ENCODE data around the gene TMEM213.

Gene TMEM213

GRCh38 chr7:138797715-138798320 is at the start of gene TMEM213, which contains the start of gene ATP6V0A4:
TMEM213 (plus strand) TSS chr7:138797994; CDS start chr7:138798105, 111 bp downstream.
ATP6V0A4 (minus strand) TSS chr7:138798196; CDS start chr7:138771247, 26,949 bp downstream.
- DNase-seq (ENCODE audit: low spot score), result no peak

GRCh38 chr7:138748666-138749065 is 49.1 kb upstream of the TMEM213 start:
- no peak for DNase-seq (ENCODE audit: low spot score)

- no peak for DNase-seq (ENCODE audit: low spot score)
These were observed 47.8 kb upstream of the TMEM213 start for GRCh38 chr7:138749960-138750359.

DNA sequence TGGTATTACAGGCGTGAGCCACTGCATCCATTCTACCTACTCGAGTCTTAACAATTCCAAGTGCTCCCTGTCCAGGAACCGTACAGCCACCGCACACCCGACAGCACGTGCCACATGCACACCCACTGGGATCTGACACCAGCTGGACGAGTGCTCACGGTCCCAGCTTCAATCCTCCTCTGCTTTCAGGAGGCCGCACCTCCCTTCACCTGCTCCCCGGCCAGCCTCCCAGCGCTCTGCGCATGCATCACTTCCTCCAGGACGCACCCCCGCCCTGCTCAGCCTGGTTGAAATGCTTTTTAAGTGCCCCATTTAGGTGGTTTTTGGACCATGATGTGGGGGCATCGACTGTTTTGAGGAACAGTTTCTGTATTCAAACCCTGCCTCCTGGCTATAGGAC is 47.3 kb upstream of the TMEM213 start:
- DNase-seq (ENCODE audit: low spot score), result no peak

DNA sequence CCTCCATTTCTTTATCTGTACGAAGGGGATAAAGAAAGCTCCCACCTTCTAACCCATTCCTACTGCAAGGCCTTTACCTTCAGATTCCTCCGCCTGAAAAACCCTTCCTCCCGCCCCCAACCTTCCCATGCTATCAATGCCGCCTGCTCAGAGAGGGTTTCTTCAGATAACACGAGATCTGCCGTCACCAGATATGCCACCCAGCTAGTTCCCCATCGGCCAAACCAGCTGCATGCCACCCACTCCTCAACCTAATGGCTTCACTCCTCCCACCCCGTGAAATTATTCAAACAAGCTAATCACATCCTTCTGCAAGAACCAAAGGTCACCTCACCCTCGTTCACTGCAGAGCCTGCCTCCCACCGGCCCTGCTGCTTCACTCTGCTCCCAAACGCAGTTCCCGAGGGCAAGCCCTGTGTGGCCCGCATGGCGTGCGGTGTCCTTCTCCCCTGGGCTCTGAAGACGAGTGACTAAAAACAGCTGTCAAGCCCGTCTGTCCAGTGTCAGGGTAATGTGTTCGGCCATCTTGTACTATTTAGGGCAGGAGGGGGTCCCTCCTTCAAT is 46.8 kb upstream of the TMEM213 start:
- no peak for DNase-seq (ENCODE audit: low spot score)

- no peak for DNase-seq (ENCODE audit: low spot score)
These were observed 45.2 kb upstream of the TMEM213 start for GRCh38 chr7:138752518-138753149.

- DNase-seq (ENCODE audit: low spot score), result no peak
These were observed 44.7 kb upstream of the TMEM213 start for GRCh38 chr7:138753150-138753518.

DNA sequence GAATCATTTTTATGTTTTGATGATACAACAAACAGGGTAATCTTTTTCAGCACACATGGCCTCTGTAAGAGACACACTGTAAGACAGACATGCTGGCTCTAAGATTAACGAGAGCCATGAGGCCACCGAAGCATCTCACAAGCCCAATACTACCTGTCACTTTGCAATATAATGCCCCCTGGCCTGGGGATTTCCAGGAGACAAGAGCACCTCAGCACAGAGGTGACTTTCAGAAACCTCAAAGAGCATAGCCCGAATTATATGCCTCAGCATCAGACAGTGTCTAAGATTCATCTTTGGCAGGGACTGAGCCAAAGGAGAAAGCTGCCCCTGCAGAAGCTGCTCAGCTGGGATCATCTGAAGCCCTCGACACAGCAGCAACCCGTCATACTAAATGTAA is 44.2 kb upstream of the TMEM213 start:
- no peak for DNase-seq (ENCODE audit: low spot score)

GRCh38 chr7:138755331-138755747 is 42.5 kb upstream of the TMEM213 start:
- no peak for DNase-seq (ENCODE audit: low spot score)

DNA sequence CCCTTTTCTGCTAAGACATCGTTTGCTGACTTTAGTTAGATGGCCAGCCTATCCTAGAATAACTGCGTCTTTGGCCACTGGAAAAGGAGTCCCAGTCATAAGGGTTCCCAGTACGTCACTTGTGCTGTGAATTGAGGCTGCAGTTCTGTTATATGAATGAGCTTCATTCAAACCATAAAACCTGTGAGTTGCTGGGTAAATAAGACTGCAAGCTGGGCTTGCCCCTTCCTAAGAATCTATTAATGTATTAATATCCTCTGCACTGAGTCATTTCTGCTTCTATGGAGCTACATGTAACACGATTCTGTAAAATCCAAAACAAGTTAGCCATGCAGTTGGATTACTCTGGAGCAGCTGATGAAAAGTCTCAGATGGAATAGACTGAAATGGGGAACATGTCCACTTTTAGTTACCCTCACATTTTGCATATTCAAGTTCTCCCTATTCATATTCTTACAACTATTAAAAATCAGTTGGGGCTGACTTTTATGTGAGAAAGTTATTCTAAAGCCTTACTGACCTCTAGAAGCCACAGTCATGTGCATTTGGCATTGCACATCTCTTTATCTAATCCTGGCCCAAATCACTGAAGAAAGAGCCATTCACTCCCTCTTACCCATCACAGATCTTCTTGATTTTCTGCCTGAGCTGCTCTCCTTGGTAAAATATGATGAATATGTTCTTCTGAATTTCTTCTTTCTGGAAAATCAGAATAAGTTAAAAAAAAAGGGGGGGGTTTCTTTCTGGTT is 41.8 kb upstream of the TMEM213 start:
- no peak for DNase-seq (ENCODE audit: low spot score)

DNA sequence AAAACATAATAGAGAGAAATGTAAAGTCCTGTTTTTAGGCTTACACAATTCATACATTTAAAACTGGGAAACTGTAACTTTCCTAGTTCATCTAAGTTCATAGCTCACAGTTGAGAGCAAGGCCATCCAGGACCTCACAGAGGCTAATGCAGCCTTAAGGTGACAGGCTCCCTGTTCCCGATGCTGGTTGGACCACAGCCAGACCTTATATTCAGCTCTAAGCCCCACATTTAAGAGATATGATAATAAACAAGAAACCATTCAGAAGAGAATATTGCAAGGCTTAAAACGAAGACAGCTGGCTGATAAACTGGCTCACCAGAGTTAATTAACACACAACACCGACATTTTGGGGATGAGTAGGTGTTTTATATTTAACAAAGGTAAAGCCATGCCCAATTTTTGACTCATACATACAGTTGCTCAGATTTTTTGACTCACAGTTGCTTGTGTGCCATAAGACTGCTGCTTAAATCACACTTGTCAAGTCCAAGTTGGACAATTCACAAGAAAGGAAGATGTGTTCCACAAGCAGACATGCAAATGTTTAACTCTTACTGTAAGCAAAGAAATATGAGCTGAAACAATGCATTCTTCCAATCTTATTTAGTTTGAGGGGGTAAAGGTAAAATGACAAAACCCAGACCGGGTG is 41.1 kb upstream of the TMEM213 start:
- no peak for DNase-seq (ENCODE audit: low spot score)

DNA sequence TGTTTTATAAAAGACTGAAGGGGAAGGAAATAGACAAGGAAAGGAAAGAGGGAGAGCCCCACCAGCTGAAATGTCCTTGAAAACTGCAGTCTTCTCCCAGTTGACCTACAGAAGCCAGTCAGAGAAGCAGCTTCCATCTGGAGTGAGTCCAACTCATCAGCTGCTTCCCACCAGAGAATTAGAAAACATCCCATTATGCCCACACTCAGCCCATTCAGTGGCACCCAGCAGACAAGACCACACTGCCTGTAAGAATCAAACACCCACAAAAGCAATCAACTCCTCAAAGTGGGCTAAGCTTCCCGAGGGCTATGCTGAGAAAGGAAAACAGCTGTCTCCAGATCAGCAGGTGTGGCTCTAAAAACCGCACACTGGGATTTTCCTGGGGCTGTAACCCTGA is 29.6 kb upstream of the TMEM213 start:
- DNase-seq (ENCODE audit: low spot score), result no peak

DNA sequence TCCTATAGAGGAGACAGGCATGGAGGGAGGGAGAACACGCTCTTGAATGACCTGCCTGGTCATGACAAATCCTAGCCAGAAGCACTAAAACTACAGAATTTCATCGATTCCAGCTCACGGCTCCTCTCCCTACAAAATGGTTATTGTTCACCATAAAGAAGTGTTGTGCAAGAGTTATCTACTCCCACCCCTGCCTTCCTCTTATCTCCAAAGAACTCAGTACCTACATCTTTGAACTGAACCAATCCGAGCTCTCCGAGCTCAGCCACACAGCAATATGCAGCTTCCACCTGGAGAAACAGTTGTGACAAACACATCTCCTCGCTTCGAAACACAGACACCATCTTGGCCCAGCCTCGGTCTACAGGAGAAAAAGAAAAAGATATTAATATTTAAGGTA is 26.9 kb upstream of the TMEM213 start:
- DNase-seq (ENCODE audit: low spot score), result no peak

- DNase-seq (ENCODE audit: low spot score), result no peak
These were observed 24.6 kb upstream of the TMEM213 start for GRCh38 chr7:138773176-138773575.

DNA sequence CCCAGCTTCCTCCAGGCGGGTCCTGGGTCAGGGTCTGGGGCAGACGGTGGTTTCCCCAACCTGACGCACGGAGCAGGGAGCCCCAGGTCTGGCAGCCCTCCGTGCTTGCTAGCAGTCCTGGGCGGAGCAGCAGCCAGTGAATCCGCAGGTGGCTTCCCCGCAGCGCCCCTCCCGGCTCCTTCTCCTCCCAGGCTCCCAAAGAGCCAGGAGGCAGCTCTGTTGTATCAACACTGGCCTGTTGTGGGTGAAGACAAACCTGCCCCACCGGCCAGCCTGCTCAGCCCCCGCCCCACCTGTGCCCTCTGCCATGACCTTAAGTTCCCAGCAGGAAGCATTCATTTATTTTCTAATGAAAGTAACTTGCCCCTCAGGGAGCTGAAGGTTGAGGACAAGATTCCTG is 24.0 kb upstream of the TMEM213 start:
- DNase-seq (ENCODE audit: low spot score), result no peak

GRCh38 chr7:138776166-138776833 is 21.5 kb upstream of the TMEM213 start:
- DNase-seq (ENCODE audit: low spot score), result no peak

GRCh38 chr7:138781004-138781403 is 16.8 kb upstream of the TMEM213 start:
- DNase-seq (ENCODE audit: low spot score), result no peak

- no peak for DNase-seq (ENCODE audit: low spot score)
These were observed 13.1 kb upstream of the TMEM213 start for GRCh38 chr7:138784692-138785091.

DNA sequence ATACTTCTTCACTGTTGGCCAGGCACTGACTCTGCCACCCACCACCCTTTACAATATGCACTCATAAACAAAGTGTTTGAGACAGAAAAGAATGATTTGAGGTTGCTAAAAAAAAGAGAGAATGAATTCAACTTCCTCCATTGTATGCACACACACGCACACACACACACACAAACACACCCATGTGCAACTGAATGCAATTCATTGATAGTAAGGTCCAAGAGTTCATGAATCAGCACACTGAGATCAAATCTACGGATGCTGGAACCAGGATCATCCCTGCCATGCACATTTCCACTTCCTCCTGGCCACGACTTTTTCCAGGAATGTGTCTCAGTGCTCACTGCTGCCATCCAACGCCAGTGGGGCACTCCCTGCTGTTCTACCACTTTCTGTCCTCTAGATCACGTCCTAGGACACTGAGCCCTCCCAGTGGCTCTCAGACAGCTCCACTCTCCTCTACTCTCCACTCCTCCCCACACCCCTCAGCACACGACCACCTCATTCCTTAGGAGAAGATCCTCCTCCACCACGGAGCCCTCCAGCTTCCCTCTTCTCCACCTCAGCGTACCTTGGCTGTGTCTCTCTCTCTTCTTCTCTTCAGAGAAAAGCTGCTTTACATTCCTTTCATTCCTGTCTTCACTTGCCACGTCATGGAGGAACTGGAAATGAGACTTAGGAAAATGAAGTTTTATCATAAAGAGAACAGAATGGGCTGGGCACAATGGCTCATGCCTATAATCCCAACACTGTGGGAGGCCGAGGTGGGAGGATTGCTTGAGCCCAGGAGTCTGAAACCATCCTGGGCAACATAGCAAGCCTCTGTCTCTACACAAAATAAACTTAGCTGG is 12.0 kb upstream of the TMEM213 start:
- DNase-seq (ENCODE audit: low spot score), result no peak

- DNase-seq (ENCODE audit: low spot score), result no peak
These were observed 1.7 kb upstream of the TMEM213 start for GRCh38 chr7:138796038-138796615.

Measured in Ammon's horn (tissue), 1 donor.